Gastroesophageal sphincter (tissue), 3 donors: Measurements from ENCODE around the gene CFAP73.

Experiments
- EP300 ChIP-seq: sonication (generic); formaldehyde crosslinking; IDR thresholded peaks from one replicate; pipeline ENCODE4 v1.6.1; 2017; ENCODE audit warnings: antibody characterized with exemption, mild to moderate bottlenecking
- POLR2A ChIP-seq, 2 donors: fragments of 450-650 bp; IDR thresholded peaks; one replicate each; pipeline ENCODE4 v1.6.1; 2017; ENCODE audit warnings: antibody characterized with exemption in 2 of 2, mild to moderate bottlenecking in 2 of 2, moderate library complexity in 1 of 2
- POLR2AphosphoS5 ChIP-seq: sonication (generic); formaldehyde crosslinking; IDR thresholded peaks from one replicate; pipeline ENCODE4 v1.6.1; 2017; ENCODE audit warnings: antibody characterized with exemption
- TF ChIP-seq, protein P1 (sequence below), 4 experiments: fragments of 200-600 bp in 2 of 4; fragments of 450-650 bp in 2 of 4; sonication (generic) in 1 of 4; IDR thresholded peaks; one replicate each; pipeline ENCODE4 v1.5.1; 2017 to 2019; ENCODE audit warnings: antibody characterized with exemption in 4 of 4, mild to moderate bottlenecking in 2 of 4, moderate library complexity in 2 of 4

DNA sequence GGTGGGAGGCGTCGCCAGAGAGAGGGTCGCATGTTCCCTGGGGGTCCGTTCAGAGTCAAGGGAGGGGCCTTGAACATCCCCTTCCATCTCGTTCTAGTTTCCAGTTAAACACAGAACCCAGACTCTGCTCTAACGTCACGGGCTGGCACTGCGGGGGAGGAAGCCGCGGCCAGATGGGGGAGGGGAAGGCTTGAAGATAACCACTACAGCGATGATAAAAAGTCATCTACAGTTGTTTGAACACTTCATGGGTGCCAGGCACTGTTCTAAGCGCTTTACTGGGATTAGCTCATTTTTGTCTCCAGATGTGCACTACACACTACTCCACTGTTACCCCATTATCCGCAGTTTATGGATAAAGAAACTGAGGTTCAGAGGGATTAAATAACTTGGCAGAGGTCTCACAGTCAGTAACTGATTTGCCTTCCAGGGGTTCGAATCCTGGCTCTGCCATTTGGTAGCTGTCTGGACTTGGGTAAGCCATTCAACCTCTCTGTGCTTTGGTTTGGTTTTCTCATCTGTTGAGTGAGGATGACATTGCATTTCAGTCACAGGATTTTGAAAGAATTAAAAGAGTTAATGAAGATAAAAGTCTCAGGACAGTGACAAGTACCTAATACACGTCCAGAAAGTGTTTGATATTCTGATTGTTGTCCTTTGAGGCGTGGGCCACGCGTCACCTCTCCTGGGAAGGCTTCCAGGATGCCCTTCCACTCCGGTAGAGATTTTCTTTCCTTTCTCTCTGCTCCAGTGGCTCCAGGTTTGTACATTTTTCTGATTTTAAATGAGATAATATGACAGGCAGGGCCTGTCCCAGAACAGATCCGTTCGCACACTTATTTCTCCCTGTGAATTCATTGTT, 13.2 kb upstream of the CFAP73 start:
- TF ChIP-seq, protein P1, sequence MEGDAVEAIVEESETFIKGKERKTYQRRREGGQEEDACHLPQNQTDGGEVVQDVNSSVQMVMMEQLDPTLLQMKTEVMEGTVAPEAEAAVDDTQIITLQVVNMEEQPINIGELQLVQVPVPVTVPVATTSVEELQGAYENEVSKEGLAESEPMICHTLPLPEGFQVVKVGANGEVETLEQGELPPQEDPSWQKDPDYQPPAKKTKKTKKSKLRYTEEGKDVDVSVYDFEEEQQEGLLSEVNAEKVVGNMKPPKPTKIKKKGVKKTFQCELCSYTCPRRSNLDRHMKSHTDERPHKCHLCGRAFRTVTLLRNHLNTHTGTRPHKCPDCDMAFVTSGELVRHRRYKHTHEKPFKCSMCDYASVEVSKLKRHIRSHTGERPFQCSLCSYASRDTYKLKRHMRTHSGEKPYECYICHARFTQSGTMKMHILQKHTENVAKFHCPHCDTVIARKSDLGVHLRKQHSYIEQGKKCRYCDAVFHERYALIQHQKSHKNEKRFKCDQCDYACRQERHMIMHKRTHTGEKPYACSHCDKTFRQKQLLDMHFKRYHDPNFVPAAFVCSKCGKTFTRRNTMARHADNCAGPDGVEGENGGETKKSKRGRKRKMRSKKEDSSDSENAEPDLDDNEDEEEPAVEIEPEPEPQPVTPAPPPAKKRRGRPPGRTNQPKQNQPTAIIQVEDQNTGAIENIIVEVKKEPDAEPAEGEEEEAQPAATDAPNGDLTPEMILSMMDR (IDR thresholded peaks at IDR 0.05): no peak
- TF ChIP-seq POLR2AphosphoS5: no peak
- no peak for TF ChIP-seq POLR2A (IDR thresholded peaks at IDR 0.05)
- TF ChIP-seq EP300: no peak
